Calu3 (cell line): ENCODE measurements around the gene POC1A. TPM values are rescaled to one million over a fixed set of nuclear protein-coding genes. Genes with fewer than 3 reads are reported as not detected.

Experiments used
- BruUV-seq: library from RNA; stranded (reverse); fragments of 400-500 nt; replicated peaks from 2 replicates; lab custom pipeline; 2021; lab: Mats Ljungman, UMichigan
- CTCF ChIA-PET: fragments of 300-600 bp; sonication (Branson Sonifier 250); formaldehyde crosslinking; loops from one replicate; lab custom pipeline; 2022; ENCODE audit warnings: antibody characterized with exemption; lab: Charles Lee
- DNase-seq: peaks from one replicate; pipeline ENCODE4 v3.0.0; 2022
- H3K27ac Mint-ChIP-seq: one replicate; pipeline ENCODE4 v1.8.0; 2022; ENCODE audit warnings: mixed read lengths; ENCODE audit not compliant: unreplicated experiment
- H3K27me3 Mint-ChIP-seq: one replicate; pipeline ENCODE4 v1.8.0; 2022; ENCODE audit warnings: mixed read lengths; ENCODE audit not compliant: unreplicated experiment
- H3K36me3 Mint-ChIP-seq: one replicate; pipeline ENCODE4 v1.8.0; 2022; ENCODE audit warnings: mild to moderate bottlenecking, moderate library complexity, mixed read lengths; ENCODE audit not compliant: insufficient read depth, unreplicated experiment
- H3K4me1 Mint-ChIP-seq: one replicate; pipeline ENCODE4 v1.8.0; 2022; ENCODE audit warnings: mild to moderate bottlenecking, low read depth, mixed read lengths; ENCODE audit not compliant: unreplicated experiment
- H3K4me3 Mint-ChIP-seq: one replicate; pipeline ENCODE4 v1.8.0; 2022; ENCODE audit warnings: mild to moderate bottlenecking, low read depth, moderate library complexity, mixed read lengths; ENCODE audit not compliant: unreplicated experiment
- H3K9me3 Mint-ChIP-seq: one replicate; pipeline ENCODE4 v1.8.0; 2022; ENCODE audit warnings: low read depth, mixed read lengths; ENCODE audit not compliant: unreplicated experiment
- intact Hi-C: fragments of 100-400 bp; cut with micrococcal nuclease; formaldehyde crosslinking; loops from one replicate; pipeline ENCODE4 v1.10.0; 2022; ENCODE audit not compliant: unreplicated experiment
- total RNA-seq: library from RNA; stranded (reverse); gene quantifications from 2 replicates; pipeline ENCODE4 v1.2.3, GENCODE V29; 2022
- TF ChIP-seq, protein P1 (sequence below): fragments of 200-600 bp; IDR thresholded peaks from one replicate; pipeline ENCODE4 v1.8.0; 2022; ENCODE audit warnings: antibody characterized with exemption; ENCODE audit not compliant: unreplicated experiment

Gene POC1A
- total RNA-seq, 1 experiment from 2014 or later: 26.9 TPM

DNA sequence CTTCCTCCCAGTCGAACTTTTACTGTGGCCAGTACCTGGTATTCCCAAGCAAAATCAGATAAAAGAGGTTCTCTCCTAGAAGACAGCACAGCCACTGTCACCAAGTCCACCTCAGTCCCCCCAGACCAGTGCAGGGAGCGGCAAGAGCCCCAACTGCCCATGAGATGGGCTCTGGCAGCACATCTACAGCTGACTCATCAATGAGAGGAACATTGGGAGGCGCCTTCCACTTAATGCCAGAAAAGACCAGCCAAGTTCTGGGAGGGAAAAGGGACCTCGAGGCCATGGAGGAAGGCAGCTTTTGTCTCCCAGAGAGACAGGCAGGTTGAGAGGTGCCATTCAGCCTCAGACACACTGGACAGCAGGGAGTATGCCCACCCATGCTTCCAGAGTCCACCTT, 28.2 kb downstream of the POC1A start:
- CTCF ChIA-PET: no interaction called here
- DNase-seq: no peak
- Mint-ChIP-seq H3K4me3 (no peak overlapping the region), H3K27me3 (no peaks in the 10 kb centered on the region), H3K36me3 (no peaks in the 10 kb centered on the region), H3K4me1 (peaks cover 14% of the 10 kb centered on the region), H3K9me3 (no peaks in the 10 kb centered on the region), H3K27ac (no peak overlapping the region)
- BruUV-seq: no TSS peak
- TF ChIP-seq, protein P1, sequence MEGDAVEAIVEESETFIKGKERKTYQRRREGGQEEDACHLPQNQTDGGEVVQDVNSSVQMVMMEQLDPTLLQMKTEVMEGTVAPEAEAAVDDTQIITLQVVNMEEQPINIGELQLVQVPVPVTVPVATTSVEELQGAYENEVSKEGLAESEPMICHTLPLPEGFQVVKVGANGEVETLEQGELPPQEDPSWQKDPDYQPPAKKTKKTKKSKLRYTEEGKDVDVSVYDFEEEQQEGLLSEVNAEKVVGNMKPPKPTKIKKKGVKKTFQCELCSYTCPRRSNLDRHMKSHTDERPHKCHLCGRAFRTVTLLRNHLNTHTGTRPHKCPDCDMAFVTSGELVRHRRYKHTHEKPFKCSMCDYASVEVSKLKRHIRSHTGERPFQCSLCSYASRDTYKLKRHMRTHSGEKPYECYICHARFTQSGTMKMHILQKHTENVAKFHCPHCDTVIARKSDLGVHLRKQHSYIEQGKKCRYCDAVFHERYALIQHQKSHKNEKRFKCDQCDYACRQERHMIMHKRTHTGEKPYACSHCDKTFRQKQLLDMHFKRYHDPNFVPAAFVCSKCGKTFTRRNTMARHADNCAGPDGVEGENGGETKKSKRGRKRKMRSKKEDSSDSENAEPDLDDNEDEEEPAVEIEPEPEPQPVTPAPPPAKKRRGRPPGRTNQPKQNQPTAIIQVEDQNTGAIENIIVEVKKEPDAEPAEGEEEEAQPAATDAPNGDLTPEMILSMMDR: no peak
- intact Hi-C loops: no loop called here

DNA sequence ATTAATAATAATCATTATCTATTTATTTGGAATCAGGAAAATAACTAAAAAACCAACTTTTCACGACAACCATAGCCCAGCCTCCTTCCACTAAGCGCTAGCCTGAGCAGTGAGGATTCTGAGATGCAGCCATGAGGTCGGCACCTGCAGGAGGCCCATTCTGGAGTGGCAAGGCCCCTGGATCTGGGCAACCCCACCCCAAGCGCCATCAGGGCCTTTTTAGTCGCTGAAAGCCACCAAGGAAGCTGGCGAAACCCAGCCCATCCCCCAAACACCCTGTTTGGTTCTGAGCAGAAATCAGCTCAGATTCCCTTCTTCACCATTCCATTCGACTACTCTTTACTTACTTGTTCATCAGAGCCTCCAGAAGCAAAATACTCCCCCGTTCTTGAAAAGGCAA, 29.5 kb downstream of the POC1A start:
- H3K4me3 Mint-ChIP-seq: no peak overlapping the region
- H3K36me3 Mint-ChIP-seq: no peaks in the 10 kb centered on the region
- CTCF ChIA-PET: no interaction called here
- no peak for DNase-seq
- no TSS peak for BruUV-seq
- intact Hi-C loops: loop anchor here (5.0 kb wide), 1 partner anchor 122 kb away; no protein-coding TSS in a partner anchor
- no peaks in the 10 kb centered on the region for H3K9me3 Mint-ChIP-seq
- TF ChIP-seq, protein P1: no peak
- H3K4me1 Mint-ChIP-seq: peaks cover 14% of the 10 kb centered on the region
- H3K27ac Mint-ChIP-seq: no peak overlapping the region
- H3K27me3 Mint-ChIP-seq: no peaks in the 10 kb centered on the region

DNA sequence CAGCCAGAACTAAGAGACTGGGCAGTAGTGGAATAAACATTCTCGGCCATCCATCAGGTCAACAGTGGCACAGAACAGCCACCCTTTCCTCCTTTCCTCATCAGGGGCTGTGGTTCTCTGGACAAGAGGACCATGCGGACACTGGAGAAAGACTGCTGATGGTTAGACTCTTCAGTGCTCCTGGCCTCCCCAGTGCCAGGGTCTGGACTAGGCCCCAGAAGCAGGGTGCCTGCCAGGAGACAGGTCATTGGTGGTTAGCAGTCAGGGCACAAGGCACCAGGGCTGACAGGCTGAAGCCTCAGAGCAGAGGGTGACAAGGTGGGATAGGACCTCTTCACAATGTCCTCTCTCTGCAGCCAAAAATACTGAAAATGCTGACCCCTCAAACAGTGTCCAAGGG, 30.1 kb downstream of the POC1A start:
- no TSS peak for BruUV-seq
- CTCF ChIA-PET: no interaction called here
- no peaks in the 10 kb centered on the region for H3K27me3 Mint-ChIP-seq
- no peak overlapping the region for H3K27ac Mint-ChIP-seq
- intact Hi-C loops: loop anchor here (5.0 kb wide), 1 partner anchor 122 kb away; no protein-coding TSS in a partner anchor
- no peak for DNase-seq
- H3K4me3 Mint-ChIP-seq: no peak overlapping the region
- H3K4me1 Mint-ChIP-seq: peaks cover 14% of the 10 kb centered on the region
- TF ChIP-seq, protein P1: no peak
- no peaks in the 10 kb centered on the region for H3K36me3 Mint-ChIP-seq
- H3K9me3 Mint-ChIP-seq: no peaks in the 10 kb centered on the region

DNA sequence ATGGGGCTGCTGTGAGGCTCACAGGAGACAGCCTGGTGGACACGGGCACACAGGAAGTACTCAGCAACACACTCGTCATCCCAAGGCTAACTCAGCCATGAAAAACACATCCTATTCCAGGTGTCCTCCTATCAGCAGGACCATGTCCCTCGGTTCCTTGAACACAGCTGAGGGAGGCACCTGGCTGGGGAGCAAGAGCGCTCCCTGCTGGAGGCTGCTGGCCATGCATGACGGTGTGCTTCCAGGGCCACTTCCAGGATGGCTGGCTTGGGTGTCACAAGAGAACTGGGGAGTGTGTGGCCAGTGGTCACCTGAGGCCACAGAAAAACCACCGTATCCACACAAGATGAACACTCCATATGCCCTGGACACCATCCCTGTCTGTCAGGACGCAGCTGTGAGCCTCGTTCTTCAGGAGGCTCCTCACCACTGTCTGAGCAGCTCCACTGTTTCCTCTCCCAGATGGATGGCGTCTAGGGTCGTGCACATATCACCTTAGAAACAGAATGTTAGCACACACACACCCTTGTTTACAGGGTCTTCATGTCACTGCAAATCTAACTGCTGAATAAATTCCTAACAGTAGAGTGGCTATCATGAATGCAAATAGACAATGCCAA, 31.0 kb downstream of the POC1A start:
- H3K4me1 Mint-ChIP-seq: peaks cover 6% of the 10 kb centered on the region
- no peaks in the 10 kb centered on the region for H3K27me3 Mint-ChIP-seq
- intact Hi-C loops: loop anchor here (5.0 kb wide), 1 partner anchor 121 kb away; no protein-coding TSS in a partner anchor
- no peak overlapping the region for H3K4me3 Mint-ChIP-seq
- peaks cover 4% of the 10 kb centered on the region for H3K36me3 Mint-ChIP-seq
- H3K9me3 Mint-ChIP-seq: no peaks in the 10 kb centered on the region
- no peak overlapping the region for H3K27ac Mint-ChIP-seq
- DNase-seq: peak; percentile 70
- CTCF ChIA-PET: interaction anchor here (0.6 to 1.3 kb wide), 5 partner anchors 66 to 140 kb away, joined by 3 to 6 read pairs (median 3); no protein-coding TSS in a partner anchor
- no TSS peak for BruUV-seq
- TF ChIP-seq, protein P1: peak; percentile 56
